A673 (cell line): Measurements from ENCODE around the gene C5orf58.

Source experiments
- CTCF ChIP-seq: fragments of 300-800, 200-600 bp; sonication (generic); conservative IDR thresholded peaks from 2 replicates; pipeline ENCODE4 v1.5.1; 2017; ENCODE audit warnings: low read depth, mild to moderate bottlenecking, antibody characterized with exemption, low read length, moderate library complexity, mixed read lengths
- EZH2 ChIP-seq: fragments of 200-600 bp; sonication (generic); IDR thresholded peaks from 2 replicates; pipeline ENCODE4 v1.6.1; 2017; ENCODE audit warnings: borderline replicate concordance, low read depth, mild to moderate bottlenecking, mixed read lengths, antibody characterized with exemption, low read length; ENCODE audit not compliant: poor library complexity, severe bottlenecking

DNA sequence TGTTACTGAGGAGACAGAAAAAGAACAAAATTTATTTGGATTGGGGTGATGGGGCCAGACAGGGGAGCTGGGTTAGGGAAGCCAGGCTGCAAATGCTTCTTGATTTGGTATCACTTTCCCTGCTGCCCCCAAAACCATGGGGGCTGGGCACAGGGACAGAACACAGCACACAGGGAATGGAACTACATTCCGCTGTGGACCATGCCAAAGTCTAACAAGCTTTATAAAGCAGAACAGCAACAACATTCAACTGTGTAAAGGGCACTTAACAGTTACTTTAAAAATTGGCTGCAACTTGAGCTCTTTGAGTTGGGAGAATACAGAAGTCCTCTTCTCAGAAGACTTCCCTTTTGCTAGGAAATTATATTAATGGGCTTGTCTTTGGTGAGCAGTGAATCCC, 23.8 kb downstream of the C5orf58 start:
- TF ChIP-seq CTCF = no peak
- no peak for TF ChIP-seq EZH2
